Activated effector memory CD4-positive, alpha-beta T cell treated with Interleukin-2 at 50 U/mL for 16 hours (primary cell): ENCODE measurements around the gene SDHB.
"Not testable (repeated sequence)": the region's sequence is repeated elsewhere in the genome, so short reads cannot be mapped to it uniquely, and the experiment has no call there.

Experiments
- DNase-seq: peaks from one replicate; pipeline ENCODE4 v3.0.0-alpha.2; 2020

The SDHB gene

GRCh38 chr1:17071794-17072193 is 18.0 kb upstream of the SDHB start:
- DNase-seq = no peak

- no peak for DNase-seq
Observed at GRCh38 chr1:17070163-17070525, 16.3 kb upstream of the SDHB start.

- DNase-seq = no peak
Observed at GRCh38 chr1:17069452-17070162, 15.8 kb upstream of the SDHB start.

GRCh38 chr1:17068789-17069188 is 15.0 kb upstream of the SDHB start:
- no peak for DNase-seq

- DNase-seq = no peak
Observed at GRCh38 chr1:17067465-17068240, 13.8 kb upstream of the SDHB start.

GRCh38 chr1:17067069-17067426 is 13.2 kb upstream of the SDHB start:
- DNase-seq = no peak

- no peak for DNase-seq
Observed at GRCh38 chr1:17066361-17067068, 12.7 kb upstream of the SDHB start.

- DNase-seq = no peak
Observed at GRCh38 chr1:17065666-17066065, 11.8 kb upstream of the SDHB start.

GRCh38 chr1:17062751-17063150 is 8.9 kb upstream of the SDHB start:
- not testable (repeated sequence) for DNase-seq

GRCh38 chr1:17061892-17062291 is 8.1 kb upstream of the SDHB start:
- DNase-seq = no peak

- no peak for DNase-seq
Observed at GRCh38 chr1:17061486-17061885, 7.7 kb upstream of the SDHB start.

GRCh38 chr1:17060306-17060749 is 6.5 kb upstream of the SDHB start:
- DNase-seq = no peak

- DNase-seq = peak; percentile 6
Observed at GRCh38 chr1:17059391-17060305, 5.8 kb upstream of the SDHB start.

- no peak for DNase-seq
Observed at GRCh38 chr1:17056551-17056950, 2.7 kb upstream of the SDHB start.

- no peak for DNase-seq
Observed at GRCh38 chr1:17055801-17056200, 2.0 kb upstream of the SDHB start.

GRCh38 chr1:17053086-17053684 is 647 bp downstream of the SDHB start:
- no peak for DNase-seq

- no peak for DNase-seq
Observed at GRCh38 chr1:17052641-17053040, 1.2 kb downstream of the SDHB start.

- DNase-seq = no peak
Observed at GRCh38 chr1:17052038-17052437, 1.8 kb downstream of the SDHB start.

- DNase-seq = no peak
Observed at GRCh38 chr1:17047924-17048323, 5.9 kb downstream of the SDHB start.

GRCh38 chr1:17046334-17046657 is 7.5 kb downstream of the SDHB start:
- no peak for DNase-seq

- no peak for DNase-seq
Observed at GRCh38 chr1:17045634-17046333, 8.0 kb downstream of the SDHB start.

GRCh38 chr1:17045150-17045549 is 8.7 kb downstream of the SDHB start:
- DNase-seq = no peak
